Stimulated activated CD8-positive, alpha-beta memory T cell treated with anti-CD3 and anti-CD28 coated beads, Interleukin-7, amount 100 ng/mL, for 4 hours (primary cell): ENCODE data around the gene MAGI3.
"Not testable (repeated sequence)": the region's sequence is repeated elsewhere in the genome, so short reads cannot be mapped to it uniquely, and the experiment has no call there.

Experiments
- DNase-seq, 2 donors: peaks; one replicate each; pipeline ENCODE4 v3.0.0-alpha.2; 2020; ENCODE audit warnings: low read depth in 2 of 2

Gene MAGI3

DNA sequence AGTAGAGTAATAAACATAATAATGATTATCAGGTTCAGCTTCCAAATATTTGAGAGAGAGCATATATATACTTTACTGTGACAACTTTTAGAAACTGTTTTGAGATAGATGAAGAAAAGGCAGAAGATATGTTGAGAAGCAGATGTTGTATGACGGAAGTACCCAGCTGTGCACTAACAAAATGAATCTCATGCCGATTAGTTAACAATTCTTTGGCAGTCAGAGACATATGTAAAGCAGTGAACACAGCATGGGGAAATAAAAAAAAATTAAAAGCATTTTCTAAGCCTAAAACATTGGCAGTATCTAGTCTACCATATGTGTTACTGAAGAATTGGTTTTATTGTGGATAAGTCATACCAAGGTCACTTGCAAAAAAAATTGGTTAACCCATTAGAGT lies 51.8 kb downstream of the MAGI3 start:
- no peak for DNase-seq

GRCh38 chr1:113444857-113445256 lies 54.5 kb downstream of the MAGI3 start:
- no peak for DNase-seq

DNA sequence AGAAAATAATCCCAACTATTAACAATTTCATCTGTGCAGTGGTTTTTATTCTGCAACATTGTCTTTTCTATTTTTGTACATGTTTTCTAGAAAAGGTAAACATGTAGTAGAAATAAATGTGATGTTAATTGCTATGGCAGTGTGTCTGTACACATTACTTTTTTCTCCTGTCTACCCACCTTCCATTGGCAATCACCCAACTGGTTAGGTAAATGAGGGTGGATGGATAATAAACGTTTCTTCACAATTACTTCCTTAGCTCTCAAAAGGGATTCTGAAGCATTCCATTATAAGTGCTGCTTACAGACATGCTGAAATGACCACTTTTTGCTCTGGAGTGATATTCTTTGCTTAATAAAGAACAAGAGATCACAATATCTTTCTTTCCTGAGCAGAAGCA lies 61.4 kb downstream of the MAGI3 start:
- no peak for DNase-seq

DNA sequence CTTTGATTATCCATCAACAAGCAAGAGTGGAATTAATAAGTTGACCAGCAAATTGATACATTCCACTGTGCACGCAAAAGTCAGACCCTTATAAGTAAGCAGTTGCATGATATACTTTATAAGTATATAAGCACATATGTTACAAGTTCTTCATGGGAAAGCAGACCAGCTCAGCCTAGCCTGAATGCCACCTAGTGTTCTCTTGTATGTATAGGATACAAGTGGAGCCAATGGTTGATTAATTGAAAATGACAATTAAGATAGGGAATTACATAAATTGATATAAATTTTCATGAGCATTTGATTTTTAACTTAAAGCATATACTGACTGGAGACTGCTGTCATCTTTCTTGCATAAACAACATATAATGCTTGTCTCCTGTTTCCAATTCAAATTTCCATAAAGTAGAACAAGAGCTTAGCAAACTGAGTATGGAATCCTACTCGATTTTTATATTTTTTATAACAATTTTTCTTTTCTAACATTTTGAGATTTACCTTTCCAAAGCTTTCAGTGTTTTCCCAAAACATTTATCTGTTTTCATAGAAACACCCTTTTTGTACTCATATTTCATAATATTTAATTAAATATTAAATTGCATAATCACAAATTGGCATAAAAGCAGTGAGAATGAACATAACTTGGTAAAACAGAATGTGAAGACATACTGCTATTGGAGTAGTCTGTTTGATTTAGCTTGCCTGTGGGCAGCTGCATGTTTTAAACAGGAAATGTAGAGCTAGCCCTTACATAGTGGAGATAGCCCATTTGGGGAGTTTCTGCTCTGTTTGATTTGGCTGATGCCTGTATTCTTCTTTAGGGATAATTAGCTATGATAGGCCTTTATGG lies 62.8 kb downstream of the MAGI3 start:
- DNase-seq = no peak

- DNase-seq = no peak
Measured at GRCh38 chr1:113453771-113454083, 63.4 kb downstream of the MAGI3 start.

GRCh38 chr1:113455374-113455773 lies 65.1 kb downstream of the MAGI3 start:
- no peak for DNase-seq

DNA sequence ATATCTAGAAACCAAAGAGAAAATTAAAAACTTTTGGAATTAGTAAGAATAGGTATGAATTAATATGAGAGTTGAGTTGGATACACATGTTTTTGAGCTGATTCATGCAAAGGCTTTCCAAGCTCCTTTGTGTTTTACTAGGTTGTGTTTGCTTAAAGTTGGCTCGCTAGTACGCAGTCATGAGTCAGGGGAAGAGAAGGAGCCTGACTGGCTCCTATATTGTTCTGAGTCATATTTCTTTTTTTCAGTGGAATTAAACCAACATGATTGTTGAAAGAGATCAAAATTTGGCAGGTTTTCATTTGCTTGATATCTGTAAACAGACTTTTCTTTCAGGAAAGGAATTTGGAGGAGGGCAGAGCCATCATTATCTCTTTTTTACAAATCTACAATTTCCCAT lies 66.7 kb downstream of the MAGI3 start:
- DNase-seq = no peak

- DNase-seq = no peak
Measured at GRCh38 chr1:113459279-113459678, 69.0 kb downstream of the MAGI3 start.

GRCh38 chr1:113467991-113468390 lies 77.7 kb downstream of the MAGI3 start:
- DNase-seq = no peak

GRCh38 chr1:113478427-113479195 lies 88.3 kb downstream of the MAGI3 start:
- not testable (repeated sequence) for DNase-seq

DNA sequence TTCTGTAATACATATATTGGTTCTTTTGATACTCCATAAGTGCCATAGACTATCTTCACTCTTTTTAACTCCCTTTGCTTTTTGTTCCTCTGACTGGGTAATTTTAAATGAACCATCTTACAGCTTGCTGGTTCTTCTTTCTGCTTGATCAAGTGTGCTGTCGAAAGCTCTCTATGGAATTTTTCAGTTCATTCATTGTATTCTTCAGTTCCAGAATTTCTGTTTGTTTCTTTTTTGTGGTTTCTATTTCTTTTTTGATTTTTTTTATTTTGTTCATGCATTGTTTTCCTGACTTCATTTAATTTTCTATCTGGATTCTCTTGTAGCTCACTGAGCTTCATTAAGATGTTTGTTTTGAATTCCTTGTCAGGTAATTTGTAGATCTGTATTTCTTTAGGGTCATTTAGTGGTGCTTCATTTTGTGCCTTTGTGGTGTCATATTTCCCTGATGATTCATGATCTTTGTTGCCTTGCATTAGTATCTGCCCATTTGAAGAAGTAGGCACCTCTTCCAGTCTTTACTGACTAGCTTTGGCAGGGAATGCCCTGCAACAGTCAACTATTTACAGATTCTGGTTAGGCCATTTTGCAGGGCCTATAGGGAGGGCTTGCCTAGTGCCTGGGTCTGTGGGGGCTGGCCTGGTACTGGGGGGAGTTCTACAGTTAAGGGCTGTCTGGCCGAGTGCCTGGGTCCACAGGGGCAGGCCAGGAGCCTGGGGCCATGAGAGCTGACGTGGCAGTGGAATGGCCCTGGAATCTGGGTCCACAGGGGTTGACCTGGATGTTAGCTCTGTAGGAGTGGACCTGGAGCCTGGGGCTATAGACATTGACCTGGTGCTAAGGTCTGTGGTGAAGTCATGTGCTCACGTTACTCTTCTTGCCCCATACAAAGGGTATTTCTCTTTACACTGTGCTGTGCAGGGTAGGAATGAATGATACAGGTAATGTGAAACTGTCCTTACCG lies 89.7 kb downstream of the MAGI3 start:
- DNase-seq = no peak

- not testable (repeated sequence) for DNase-seq
Measured at GRCh38 chr1:113485131-113485530, 94.8 kb downstream of the MAGI3 start.

DNA sequence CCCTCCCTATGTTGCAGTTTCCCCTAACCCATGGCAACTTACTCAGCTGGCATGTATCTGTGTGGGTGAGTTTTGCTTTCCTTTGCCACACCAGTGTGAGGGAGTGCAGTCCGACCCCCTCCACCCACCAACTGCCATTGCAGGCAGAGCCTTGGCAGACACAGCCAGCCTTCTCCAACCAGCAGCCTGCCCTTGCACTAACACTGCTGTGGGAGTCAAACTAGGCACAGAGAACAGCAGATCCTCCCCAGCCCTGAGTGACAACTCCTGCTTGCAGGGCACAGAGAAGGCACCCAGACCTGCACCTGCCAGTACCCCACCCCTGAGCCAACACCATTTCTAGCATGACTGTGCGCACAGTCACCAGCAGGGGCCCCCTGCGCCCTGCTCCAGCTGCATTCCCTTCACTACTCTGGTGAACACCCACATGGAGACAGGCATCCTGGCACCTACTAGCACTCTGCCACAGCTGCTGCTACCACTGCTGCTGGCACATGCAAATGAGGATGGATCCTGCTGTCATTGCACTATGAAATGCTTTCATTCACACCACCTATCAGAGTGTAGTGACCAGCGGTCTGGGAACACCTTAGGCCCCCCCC lies 98.4 kb downstream of the MAGI3 start:
- DNase-seq = no peak

GRCh38 chr1:113490384-113490783 lies 100.1 kb downstream of the MAGI3 start:
- DNase-seq = no peak

DNA sequence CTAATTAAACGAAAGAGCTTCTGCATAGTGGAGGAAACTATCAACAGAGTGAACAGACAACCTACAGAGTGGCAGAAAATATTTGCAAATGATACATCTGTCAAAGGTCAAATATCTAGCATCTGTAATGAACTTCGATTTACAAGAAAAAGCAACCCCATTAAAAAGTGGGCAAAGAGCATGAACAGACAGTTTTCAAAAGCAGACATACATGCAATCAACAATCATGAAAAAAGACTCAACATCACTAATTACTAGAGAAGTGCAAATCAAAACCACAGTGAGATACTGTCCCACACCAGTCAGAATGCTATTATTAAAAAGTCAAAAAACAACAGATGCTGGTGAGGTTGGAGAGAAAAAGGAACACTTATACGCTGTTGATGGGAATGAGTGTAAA lies 103.2 kb downstream of the MAGI3 start:
- DNase-seq = no peak

DNA sequence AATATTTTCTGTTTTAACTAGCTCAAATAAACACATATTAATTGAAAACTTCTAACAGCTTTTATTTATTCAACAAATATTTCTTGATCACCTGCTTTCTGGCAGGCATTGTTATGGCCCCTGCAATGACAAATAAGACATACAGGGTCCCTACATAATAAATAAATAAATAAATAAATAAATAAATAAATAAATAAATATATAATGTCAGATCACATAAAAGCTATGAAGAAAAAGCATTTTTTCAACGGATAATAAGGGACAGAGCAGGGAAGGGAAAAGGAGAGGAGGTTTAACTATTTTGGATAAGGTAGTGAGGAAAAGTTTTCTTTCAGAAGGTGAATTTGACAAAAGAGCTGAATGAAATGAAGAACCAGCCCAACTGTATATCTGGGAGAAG lies 115.0 kb downstream of the MAGI3 start:
- DNase-seq = no peak

GRCh38 chr1:113507552-113508214 lies 117.4 kb downstream of the MAGI3 start:
- no peak for DNase-seq

GRCh38 chr1:113508364-113509164 lies 118.2 kb downstream of the MAGI3 start:
- DNase-seq = no peak

- DNase-seq = not testable (repeated sequence)
Measured at GRCh38 chr1:113509766-113510165, 119.5 kb downstream of the MAGI3 start.

GRCh38 chr1:113511269-113511668 lies 121.0 kb downstream of the MAGI3 start:
- no peak for DNase-seq
